ENCODE data around the gene EEIG1. TPM values are rescaled to one million over a fixed set of nuclear protein-coding genes. Genes with fewer than 3 reads are reported as not detected.

Gene EEIG1
- total and polyA plus RNA-seq, 2 experiments from 2014 or later: 11.2 to 22.4 TPM

- no peak overlapping the region for H3K4me3 ChIP-seq
- no peaks in the 10 kb centered on the region for H3K27me3 ChIP-seq (ENCODE audit: insufficient read depth)
- H3K9me3 Mint-ChIP-seq: no peaks in the 10 kb centered on the region
- peaks cover 33% of the 10 kb centered on the region for H3K4me1 Mint-ChIP-seq
- no peak for DNase-seq (ENCODE audit: low spot score)
- no peak for ATAC-seq
- H3K27me3 Mint-ChIP-seq (ENCODE audit: insufficient read depth, low read depth, poor library complexity): peaks cover 27% of the 10 kb centered on the region
- H4K20me1 ChIP-seq (replicated peaks; ENCODE audit: insufficient read depth): no peaks in the 10 kb centered on the region; the same call in 1 of the 2 replicates
- H3K4me1 ChIP-seq (ENCODE audit: insufficient read depth): peaks cover 19% of the 10 kb centered on the region
- no peak overlapping the region for H3K4me2 ChIP-seq
- H2AFZ ChIP-seq: no peak overlapping the region
- no peak overlapping the region for H3K4me3 Mint-ChIP-seq
- H3K36me3 ChIP-seq (ENCODE audit: insufficient read depth): no peaks in the 10 kb centered on the region
- no peaks in the 10 kb centered on the region for H3K79me2 ChIP-seq (replicated peaks; ENCODE audit: insufficient read depth)
- H3F3A ChIP-seq (replicated peaks; ENCODE audit: low read depth): peaks cover 16% of the 10 kb centered on the region
- no peaks in the 10 kb centered on the region for H3K9me2 ChIP-seq (ENCODE audit: insufficient read depth)
- no peak for TF ChIP-seq JUNB (IDR thresholded peaks at IDR 0.05; ENCODE audit: unreplicated experiment)
- TF ChIP-seq ETS1 (IDR thresholded peaks at IDR 0.05): no peak
- TF ChIP-seq STAT1 (IDR thresholded peaks at IDR 0.05; ENCODE audit: unreplicated experiment): no peak
- TF ChIP-seq POLR2AphosphoS5 (IDR thresholded peaks at IDR 0.05; ENCODE audit: low read depth): no peak
- TF ChIP-seq ZNF114 (CRISPR knock-in tag; IDR thresholded peaks at IDR 0.05): no peak
- TF ChIP-seq EZH2phosphoT487 (IDR thresholded peaks at IDR 0.05; ENCODE audit: unreplicated experiment): no peak
- H3K27ac ChIP-seq (ENCODE audit: low read depth): no peak overlapping the region
- H3K36me3 Mint-ChIP-seq (ENCODE audit: low read depth): peaks cover 44% of the 10 kb centered on the region
- no peak overlapping the region for H3K27ac Mint-ChIP-seq
These were observed 34.8 kb downstream of the EEIG1 start for GRCh38 chr9:127945942-127946341.

- Mint-ChIP-seq H3K27ac (no peak overlapping the region), H3K4me3 (no peak overlapping the region), H3K27me3 (ENCODE audit: insufficient read depth, low read depth, poor library complexity) (peaks cover 28% of the 10 kb centered on the region), H3K9me3 (no peaks in the 10 kb centered on the region), H3K36me3 (ENCODE audit: low read depth) (peaks cover 43% of the 10 kb centered on the region), H3K4me1 (peaks cover 33% of the 10 kb centered on the region)
- H3K4me3 ChIP-seq: no peak overlapping the region
- no peak for ATAC-seq
- H3K36me3 ChIP-seq (ENCODE audit: insufficient read depth): no peaks in the 10 kb centered on the region
- H2AFZ ChIP-seq: no peak overlapping the region
- no peaks in the 10 kb centered on the region for H3K9me2 ChIP-seq (ENCODE audit: insufficient read depth)
- H3K27ac ChIP-seq (ENCODE audit: low read depth): no peak overlapping the region
- peaks cover 19% of the 10 kb centered on the region for H3K4me1 ChIP-seq (ENCODE audit: insufficient read depth)
- no peak overlapping the region for H3K4me2 ChIP-seq
- peaks cover 16% of the 10 kb centered on the region for H3F3A ChIP-seq (replicated peaks; ENCODE audit: low read depth)
- no peaks in the 10 kb centered on the region for H3K79me2 ChIP-seq (replicated peaks; ENCODE audit: insufficient read depth)
- DNase-seq (ENCODE audit: low spot score): no peak
- no peaks in the 10 kb centered on the region for H3K27me3 ChIP-seq (ENCODE audit: insufficient read depth)
- no peaks in the 10 kb centered on the region; the same call in 1 of the 2 replicates for H4K20me1 ChIP-seq (replicated peaks; ENCODE audit: insufficient read depth)
- TF ChIP-seq ETS1 (IDR thresholded peaks at IDR 0.05) (no peak), REST (IDR thresholded peaks at IDR 0.05; ENCODE audit: unreplicated experiment) (no peak), CTCF (conservative IDR thresholded peaks at IDR 0.05; ENCODE audit: low read depth in 2 of 2) (no peak), STAT1 (IDR thresholded peaks at IDR 0.05; ENCODE audit: unreplicated experiment) (no peak), POLR2AphosphoS5 (IDR thresholded peaks at IDR 0.05; ENCODE audit: low read depth) (no peak)
These were observed 35.5 kb downstream of the EEIG1 start for GRCh38 chr9:127945338-127945737.
